D721Med (cell line): Measurements from ENCODE around the gene ZBED4.

Experiments used
- DNase-seq: peaks from one replicate; pipeline ENCODE4 v3.0.0; 2011; ENCODE audit warnings: low spot score; ENCODE audit not compliant: insufficient read length
- FAIRE-seq: peaks from 2 replicates; lab custom pipeline; 2011; peaks lifted over from hg19 to GRCh38; lab: Jason Lieb, UNC
- CTCF ChIP-seq: IDR thresholded peaks from 2 replicates; pipeline ENCODE4 v1.5.1; 2012; ENCODE audit warnings: mild to moderate bottlenecking, control low read depth; ENCODE audit not compliant: insufficient read depth; ENCODE audit errors: missing control alignments

The ZBED4 gene

GRCh38 chr22:49889071-49889470, 35.4 kb downstream of the ZBED4 start:
- DNase-seq (no peak), FAIRE-seq (no peak)
- TF ChIP-seq CTCF, result no peak

DNA sequence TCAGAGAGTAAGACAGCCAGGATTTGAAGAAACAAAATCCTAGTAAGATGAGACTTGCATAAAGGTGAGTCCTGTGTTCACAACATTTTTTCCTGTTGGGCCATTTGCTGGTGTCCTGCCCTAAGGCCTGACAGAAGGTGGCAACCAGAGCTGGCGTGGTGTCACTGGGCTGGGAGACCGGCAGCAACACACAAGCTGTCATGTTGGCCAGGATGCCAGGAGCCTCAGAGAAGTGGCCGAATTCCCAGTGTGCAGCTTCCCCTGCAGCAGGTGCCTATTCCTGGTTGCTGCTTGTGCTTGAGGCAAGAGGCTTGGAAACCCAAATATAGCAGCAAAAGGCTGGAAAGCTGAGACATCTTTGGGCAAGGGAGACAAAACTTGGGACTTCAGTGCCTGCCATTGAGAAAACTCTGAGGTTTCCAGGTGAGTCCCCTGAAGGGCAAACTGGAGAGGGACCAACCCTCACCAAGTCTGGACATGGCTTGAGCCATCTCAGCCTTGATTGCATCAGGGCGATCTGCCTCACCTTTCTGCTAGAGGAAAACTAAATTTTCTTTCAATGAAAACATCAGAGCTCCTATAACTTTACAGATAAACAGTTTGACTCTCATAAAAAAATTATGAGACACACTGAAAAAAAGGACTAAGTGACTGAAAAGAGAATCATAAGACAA, 38.7 kb downstream of the ZBED4 start:
- DNase-seq (no peak), FAIRE-seq (no peak)
- TF ChIP-seq CTCF, result no peak

DNA sequence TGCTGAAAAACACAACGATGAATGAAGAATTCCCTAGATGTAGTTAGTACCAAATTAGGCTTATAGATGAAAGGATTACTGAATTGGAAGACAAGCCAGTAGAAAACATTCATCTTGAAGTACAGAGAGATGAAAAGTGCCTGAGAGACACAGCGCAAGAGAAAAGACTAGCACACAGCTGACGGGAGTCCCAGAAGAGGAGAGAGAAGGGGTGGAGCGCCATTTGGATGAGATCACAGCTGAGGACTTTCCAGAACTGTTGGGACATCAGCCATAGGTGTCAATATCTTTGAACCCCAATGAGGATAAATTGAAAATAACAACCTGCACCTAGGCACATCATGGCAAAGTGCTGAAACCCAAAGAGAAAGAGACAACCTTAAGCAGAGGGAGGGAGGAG, 39.4 kb downstream of the ZBED4 start:
- DNase-seq (no peak), FAIRE-seq (no peak)
- no peak for TF ChIP-seq CTCF

- DNase-seq (no peak), FAIRE-seq (no peak)
- TF ChIP-seq CTCF, result no peak
These were observed 40.8 kb downstream of the ZBED4 start for GRCh38 chr22:49894322-49895054.

- FAIRE-seq (no peak), DNase-seq (no peak)
- TF ChIP-seq CTCF, result no peak
These were observed 42.6 kb downstream of the ZBED4 start for GRCh38 chr22:49896201-49896600.

DNA sequence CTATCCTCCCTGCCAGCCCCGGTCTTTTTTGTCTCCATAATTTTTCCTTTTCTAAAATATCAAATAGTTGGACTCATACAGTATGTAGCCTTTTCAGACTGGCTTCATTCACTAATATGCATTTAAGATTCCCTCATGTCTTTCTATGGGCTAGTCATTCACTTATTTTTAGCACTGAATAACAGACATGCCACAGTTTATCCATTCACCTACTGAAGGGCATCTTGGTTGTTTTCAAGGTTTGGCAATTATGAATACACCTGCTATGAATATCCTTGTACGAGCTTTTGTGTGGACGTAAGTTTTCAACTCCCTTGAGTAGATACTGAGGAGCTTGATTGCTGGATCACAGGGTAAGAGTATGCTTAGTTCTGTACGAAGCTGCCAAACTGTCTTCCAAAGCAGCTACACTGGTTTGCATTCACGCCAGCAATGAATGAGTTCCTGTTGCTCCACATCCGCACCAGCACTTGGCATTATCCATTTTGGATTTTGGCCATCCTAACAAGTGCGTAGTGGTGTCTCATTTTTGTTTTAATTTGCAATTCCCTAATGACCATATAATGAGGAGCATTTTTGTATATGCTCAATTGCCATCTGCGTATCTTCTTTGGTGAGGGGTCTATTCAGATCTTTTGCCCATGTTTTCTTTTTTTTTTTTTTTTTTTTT, 43.5 kb downstream of the ZBED4 start:
- no peak for TF ChIP-seq CTCF
- DNase-seq, result no peak
- no peak for FAIRE-seq
